GM18951 (cell line): ENCODE data around the gene AKAP13.
A peak's percentile ranks its signal among the peaks of the same experiment; 100 is the strongest.

ENCODE experiments used
- POLR2A ChIP-seq: IDR thresholded peaks from 4 replicates; pipeline ENCODE4 v1.6.1; 2011; ENCODE audit warnings: mild to moderate bottlenecking; ENCODE audit not compliant: insufficient read length, insufficient read depth; ENCODE audit errors: extremely low read depth
- in situ Hi-C: fragments of 300-500 bp; cut with MboI; formaldehyde crosslinking; loops from one replicate; pipeline ENCODE4 v1.12.0; 2022; ENCODE audit warnings: low sequenced_read_pairs, mixed read lengths, inconsistent platforms; ENCODE audit not compliant: unreplicated experiment

Gene AKAP13

DNA sequence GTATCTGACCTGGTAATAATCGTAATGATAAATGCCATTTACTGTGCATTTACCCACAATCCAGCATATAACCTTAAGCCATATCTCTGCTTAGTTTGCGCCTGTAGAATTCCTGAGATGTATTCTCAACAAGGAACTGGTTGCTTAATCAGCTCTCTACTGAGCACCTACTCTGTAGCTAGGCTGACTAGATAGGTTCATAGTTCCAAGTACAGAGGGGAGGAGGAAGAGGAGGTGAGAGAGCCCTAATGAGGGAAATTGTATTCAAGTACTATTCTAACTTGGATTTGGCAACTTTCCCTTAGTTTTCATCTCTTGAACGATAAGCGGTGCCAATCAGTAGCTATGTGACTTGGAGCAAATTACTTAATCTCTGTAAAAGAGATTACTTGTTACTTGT, 5.6 kb upstream of the AKAP13 start:
- in situ Hi-C loops, result no loop called here

DNA sequence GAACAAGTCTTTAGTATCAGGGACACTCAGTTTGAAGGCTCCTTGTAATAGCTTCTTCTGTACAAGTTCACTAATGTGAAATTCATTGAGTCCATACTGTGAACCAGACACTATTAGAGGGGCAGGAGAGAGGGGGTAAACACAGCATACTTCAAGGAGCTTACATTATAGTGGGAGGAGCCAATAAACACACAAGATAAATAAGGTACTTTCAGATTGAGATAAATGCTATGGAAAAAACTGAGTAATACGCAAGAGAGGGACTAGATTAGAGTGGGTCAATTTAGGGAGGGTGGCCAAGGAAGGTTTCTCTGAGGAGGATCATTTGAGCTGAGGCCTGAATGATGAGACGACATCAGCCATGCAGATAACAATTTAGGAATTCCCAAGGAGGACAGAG, 3.1 kb upstream of the AKAP13 start:
- in situ Hi-C loops, result no loop called here
- no peak for TF ChIP-seq POLR2A

More for the DNA sequence above, 5.6 kb upstream of the AKAP13 start:
- TF ChIP-seq POLR2A, result no peak

DNA sequence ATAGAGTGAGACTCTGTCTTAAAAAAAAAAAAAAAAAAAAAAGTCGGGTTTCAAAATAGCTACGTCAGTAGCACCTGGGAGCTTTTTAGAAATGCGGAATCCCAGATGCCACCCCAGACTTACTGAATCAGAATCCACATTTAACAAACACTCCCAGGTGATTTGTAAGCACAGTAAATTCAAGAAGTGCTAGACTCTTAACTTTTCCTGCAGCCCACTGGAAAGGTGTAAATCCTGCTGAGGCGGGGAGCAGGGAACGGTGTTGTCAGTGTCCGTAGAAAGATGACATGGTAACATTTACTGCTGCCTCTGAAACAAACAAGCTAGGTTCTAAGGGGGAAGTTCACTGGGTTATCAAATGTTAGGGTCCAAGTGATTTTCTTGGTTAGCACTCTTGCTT, 2.4 kb upstream of the AKAP13 start:
- no peak for TF ChIP-seq POLR2A
- in situ Hi-C loops, result no loop called here

DNA sequence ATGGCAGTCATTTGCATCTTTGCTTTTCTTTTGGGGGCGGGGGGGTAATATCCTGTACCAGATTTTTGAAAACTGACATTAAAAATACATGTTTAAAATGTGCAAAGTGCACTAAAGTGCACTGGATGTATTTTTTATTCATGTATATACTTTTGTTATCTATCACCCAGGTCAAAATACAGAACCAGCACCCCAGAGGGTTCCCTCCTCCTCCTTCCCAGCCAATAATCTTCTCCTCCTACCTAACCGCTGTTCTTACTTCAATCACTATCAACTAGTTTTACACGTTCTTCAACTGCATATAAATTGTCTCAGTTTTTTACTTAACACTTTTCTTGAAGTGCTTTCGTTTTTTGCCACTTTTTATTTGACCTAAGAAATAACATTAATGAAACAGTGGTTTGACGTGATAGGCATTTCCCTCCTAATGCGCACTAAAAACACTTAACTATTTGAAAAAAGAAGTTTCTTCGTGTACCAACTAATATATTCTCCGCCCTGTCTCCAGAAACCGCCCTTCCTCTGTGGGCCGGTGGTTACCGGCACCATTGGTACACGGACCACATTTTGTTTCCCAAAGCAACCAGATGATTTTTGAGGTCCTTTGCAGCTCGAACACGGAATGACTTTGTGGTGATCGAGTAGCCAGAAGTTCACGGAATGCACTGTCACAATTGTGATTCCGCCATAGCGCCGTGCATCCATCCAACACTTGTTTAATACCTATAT, 836 bp upstream of the AKAP13 start:
- peak; percentile 21 for TF ChIP-seq POLR2A
- in situ Hi-C loops, result no loop called here

DNA sequence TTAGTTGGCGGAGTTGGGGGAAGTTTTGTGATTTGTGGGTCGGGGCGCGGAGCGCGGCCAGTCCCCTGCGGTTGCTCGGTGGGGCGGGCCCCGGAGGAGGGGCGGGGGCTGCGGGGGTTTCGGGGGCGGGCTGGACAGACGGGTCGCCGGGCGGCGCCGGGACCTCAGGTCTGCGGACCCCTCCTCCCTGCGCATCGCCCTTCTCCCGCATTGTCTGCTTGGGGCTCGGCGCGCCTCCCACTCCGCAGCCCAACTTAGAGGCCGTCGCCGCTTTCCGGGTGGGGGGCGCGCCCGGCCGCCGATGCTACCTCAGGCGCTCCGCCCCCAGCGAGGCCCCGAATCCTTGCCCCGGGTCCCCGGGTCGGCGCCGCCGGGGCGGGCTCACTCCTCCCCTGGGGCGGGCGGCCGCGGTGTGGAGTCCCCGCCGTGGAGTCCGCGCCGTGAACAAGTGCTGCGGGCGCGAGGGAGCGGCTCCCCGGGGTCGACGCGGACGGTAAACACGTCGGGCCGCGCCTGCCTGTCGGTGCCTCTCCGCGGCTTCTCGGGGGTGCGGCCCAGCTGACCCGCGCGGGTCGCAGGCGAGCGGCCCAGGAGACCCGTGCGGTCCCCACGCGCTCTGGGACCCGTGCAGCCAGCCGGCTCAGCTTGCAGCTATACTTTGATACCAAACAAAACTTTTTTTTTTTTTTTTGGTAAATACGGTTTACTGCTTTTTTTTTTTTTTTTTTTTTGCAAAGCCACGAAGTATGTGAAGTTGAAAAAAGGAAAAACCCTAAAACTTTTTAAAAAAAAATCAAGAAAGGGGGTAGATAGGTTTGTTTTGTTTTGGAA, 624 bp downstream of the AKAP13 start:
- in situ Hi-C loops, result no loop called here
- no peak for TF ChIP-seq POLR2A

DNA sequence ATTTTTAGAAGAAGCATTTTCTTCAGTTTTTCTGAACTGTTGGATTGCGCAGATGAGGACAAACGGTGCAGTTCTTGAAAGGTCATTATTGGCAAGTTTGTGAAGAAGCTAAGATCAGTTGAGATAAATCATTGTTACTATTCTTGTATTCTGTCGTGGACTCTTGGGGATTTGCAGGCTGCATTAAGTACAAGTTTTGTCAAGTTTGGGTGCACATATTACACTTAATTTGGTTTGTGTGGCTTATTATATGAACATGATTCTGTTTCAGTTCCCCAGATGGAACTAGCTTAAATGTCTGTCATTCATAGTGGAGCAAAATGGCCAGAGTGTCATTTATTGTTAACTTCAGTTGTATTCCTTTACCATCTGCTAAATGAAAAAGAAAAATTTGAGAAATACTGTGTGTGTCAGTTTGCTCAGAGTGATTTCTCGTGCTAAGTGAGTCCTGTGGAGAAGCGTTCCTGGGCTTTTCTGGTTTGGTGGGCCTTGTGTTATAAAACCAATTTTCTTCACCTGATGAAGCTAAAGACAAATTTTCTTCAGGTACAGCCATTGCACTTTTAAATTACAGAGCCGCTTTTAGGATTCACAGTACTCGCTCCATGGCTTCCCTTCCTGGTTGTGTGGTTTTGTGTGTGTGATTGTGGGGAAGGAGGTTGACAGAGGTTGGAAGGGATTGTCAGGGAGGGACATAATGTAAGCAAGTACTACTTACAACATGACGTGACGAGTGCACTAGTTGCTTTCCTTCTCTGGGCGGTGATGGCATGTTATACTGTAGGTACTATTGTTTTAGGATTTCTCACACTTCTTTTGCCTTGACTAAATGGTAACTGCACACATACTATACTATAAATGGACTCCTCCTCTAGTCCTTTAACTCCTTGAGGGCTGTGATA, 1.7 kb downstream of the AKAP13 start:
- in situ Hi-C loops, result no loop called here
- no peak for TF ChIP-seq POLR2A

DNA sequence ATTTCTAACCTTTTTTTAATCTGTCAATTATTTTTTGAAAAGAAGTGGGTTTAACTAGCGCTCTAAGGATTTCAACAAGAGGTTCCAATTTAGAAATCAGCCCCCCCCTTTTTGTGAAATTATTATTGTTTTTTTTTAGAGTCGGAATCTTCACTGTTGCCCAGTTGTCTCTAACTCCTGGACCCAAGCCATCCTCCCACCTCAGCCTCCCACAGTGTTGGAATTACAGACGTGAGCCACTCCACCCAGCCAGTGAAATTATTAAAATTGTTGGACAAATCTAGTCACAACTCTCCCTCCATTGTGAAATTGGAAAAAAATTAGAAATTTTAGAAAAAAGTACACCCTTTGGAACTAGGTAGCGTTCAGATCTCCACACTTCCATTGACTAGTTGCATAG, 2.5 kb downstream of the AKAP13 start:
- in situ Hi-C loops, result no loop called here
- TF ChIP-seq POLR2A, result no peak

DNA sequence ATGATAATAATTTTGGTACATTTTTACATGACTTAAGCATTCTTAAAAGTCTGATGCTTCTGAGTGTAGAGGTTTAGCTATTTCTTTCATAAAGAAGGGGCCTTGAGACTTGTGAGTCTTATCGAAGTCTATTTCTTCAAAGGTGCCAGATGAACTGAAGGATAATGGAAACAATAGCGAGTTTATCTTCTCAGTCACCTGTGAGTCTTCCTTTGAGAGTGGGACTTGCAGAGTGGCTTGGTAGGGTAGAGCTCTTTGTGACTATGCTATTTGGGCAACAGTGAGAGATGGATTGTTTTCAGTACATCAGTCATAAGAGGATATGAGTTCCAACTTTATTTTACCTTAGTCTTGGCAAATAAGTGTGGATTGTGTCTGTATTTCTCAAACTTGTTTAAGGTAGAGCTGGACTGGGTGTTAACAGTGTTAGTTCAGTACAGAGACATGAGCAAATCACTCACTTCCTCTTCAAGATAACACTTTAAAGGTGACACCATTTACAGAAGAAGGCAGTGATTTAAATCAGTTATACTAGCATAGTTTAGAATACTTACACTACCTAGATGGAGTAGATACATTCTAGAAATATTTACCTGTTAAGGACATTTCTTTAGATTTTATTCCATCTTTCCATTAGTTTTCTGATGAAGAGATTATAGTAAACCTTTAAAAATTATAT, 3.2 kb downstream of the AKAP13 start:
- in situ Hi-C loops, result no loop called here
- TF ChIP-seq POLR2A, result no peak

DNA sequence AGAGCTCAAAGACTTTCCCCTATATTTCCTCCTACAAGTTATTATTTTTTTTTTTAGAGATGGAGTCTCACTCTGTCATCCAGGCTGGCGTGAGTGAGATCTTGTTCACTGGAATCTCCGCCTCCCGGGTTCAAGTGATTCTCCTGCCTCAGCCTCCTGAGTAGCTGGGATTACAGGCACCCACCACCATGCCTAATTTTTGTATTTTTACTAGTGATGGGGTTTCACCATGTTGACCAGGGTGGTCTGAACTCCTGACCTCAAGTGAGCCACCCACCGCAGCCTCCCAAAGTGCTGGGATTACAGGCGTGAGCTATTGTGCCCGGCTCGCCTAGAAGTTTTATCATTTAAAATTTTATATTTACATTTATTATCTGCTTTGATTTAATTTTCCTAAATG, 5.9 kb downstream of the AKAP13 start:
- in situ Hi-C loops, result no loop called here
- TF ChIP-seq POLR2A, result no peak

DNA sequence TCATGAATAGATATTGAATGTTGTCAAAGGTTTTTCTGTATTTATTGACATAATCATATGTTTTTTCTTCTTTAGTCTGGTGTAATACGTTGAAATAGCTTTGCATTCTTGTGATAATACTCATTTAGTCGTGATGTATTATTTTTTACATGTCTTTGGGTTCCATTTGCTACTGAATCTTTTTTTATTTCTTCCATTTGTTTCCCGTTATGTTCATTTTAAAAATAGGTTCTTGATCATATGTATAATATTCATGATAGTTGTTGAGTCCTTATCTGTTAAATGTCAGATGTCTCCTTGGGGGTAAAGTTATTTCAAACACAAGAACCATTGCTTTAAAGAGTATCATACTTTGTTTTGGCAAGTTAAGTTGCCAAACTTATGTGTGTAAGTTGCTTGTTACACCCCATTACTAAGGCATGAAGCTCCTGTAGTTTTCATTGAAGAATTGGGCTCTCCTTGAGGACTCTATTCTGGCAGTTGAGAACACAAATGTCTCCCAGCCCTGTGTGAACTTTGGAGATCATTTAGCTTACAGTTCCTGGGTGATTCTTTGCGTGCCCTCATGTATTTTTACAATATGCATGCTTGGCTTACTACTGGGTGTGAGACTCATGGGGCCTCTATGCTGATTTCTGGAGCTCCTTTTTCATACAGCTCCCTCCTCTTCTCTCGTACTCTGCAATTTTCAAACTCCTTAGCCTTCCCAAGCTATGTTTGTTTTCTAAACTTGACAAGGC, 8.3 kb downstream of the AKAP13 start:
- TF ChIP-seq POLR2A, result no peak
- in situ Hi-C loops, result no loop called here

DNA sequence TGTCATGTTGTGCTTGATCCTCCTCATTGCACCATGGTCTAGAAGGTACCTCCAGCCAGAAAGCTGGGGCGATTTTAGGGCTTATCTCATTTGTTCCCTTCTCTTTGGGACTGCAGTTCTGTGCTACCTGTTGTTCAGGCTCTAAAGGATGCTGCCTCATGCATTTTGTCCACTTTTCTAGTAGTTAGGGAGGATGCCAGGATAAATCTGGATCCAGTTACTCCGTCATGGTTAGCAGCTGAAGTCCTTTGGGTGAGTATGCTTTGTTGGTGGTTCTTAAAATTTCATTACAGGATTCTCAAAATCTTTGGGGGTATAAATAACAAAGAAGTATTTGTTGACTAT, 8.9 kb downstream of the AKAP13 start:
- no peak for TF ChIP-seq POLR2A
- in situ Hi-C loops, result no loop called here

DNA sequence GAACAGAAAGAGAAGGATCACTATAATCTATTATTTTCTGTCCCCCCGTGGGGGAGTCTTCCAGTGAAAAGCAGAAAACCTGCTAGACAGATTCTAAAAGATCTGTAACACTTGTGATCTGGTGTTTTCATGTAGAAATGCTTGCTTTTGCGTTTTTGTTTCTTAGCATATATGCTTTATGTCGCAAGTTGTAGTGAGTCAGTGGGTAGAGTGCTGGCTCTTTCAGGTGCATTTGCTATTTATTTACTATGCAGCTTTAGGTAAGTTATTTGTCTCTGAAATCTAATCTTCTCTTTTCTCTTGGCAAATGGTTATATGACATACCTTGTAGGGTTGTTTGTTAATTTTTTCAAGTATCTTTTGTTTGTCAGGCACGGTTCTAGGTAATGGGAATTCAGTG, 9.4 kb downstream of the AKAP13 start:
- in situ Hi-C loops, result no loop called here

More for the DNA sequence above, 9.4 kb downstream of the AKAP13 start:
- TF ChIP-seq POLR2A, result no peak
